Liver (tissue), 3 donors: ENCODE results near the gene ATP10A.

Experiments
- EGR1 ChIP-seq, 2 donors: IDR thresholded peaks; 2 replicates each; pipeline ENCODE4 v1.6.1; 2016 to 2018; ENCODE audit warnings: antibody characterized with exemption in 2 of 2, low read depth in 2 of 2
- GABPA ChIP-seq, 2 donors: IDR thresholded peaks in 1 of 2; conservative IDR thresholded peaks in 1 of 2; 2 replicates each; pipeline ENCODE4 v1.6.1; 2016; ENCODE audit warnings: antibody characterized with exemption in 2 of 2, mild to moderate bottlenecking in 1 of 2, moderate library complexity in 1 of 2
- SP1 ChIP-seq: IDR thresholded peaks from 2 replicates; pipeline ENCODE4 v1.6.1; 2018; ENCODE audit warnings: antibody characterized with exemption, mild to moderate bottlenecking
- TF ChIP-seq, protein P1 (sequence below): IDR thresholded peaks from 2 replicates; pipeline ENCODE4 v1.6.1; 2016; ENCODE audit warnings: antibody characterized with exemption, mild to moderate bottlenecking
- TF ChIP-seq, protein P2 (sequence below): fragments of 150-350 bp; IDR thresholded peaks from 2 replicates; pipeline ENCODE4 v1.5.1; 2017; ENCODE audit warnings: improper control_type of control experiment, low read depth, low read length; ENCODE audit not compliant: missing input control
- TF ChIP-seq, protein P3 (sequence below): IDR thresholded peaks from 2 replicates; pipeline ENCODE4 v1.6.1; 2016; ENCODE audit warnings: antibody characterized with exemption
- donor health status: healthy.
- donor health status: healthy.

DNA sequence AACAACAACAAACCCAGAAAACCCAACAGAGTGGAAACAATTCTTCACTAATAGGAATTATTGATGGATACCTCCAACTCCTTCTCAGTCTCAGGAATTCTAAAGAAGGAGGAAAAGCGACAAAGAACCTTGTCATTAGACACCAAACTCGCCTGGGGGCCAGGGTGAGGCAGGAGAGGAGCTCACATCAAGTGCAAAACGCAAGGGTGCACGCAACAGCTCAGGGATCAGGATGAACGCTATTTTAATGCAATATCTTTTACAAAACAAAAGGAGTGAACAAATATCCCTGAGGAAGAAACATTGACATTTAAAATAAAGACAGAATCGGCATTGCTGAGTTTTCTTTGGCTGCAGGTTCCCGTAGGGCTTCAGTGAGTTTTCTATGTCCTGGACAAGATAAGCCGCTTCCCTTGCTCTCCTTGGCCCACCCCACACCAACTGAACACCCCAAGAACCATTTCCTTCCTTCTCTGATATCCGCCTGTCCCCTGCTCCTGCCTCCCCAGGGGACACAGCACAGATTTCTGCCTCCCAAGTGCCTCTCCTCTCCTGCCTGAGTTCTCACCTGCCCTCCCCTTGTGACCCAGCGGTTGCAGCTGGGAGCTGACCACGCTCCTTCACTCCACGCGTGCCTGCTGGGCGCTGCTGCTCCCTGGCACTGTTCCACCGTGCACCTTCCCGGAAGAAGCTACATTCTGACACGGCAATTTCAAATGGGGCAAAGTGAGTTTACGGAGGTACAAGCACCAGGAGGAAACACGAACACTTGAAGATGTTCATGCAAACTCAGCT, 63.0 kb downstream of the ATP10A start:
- TF ChIP-seq, protein P1, sequence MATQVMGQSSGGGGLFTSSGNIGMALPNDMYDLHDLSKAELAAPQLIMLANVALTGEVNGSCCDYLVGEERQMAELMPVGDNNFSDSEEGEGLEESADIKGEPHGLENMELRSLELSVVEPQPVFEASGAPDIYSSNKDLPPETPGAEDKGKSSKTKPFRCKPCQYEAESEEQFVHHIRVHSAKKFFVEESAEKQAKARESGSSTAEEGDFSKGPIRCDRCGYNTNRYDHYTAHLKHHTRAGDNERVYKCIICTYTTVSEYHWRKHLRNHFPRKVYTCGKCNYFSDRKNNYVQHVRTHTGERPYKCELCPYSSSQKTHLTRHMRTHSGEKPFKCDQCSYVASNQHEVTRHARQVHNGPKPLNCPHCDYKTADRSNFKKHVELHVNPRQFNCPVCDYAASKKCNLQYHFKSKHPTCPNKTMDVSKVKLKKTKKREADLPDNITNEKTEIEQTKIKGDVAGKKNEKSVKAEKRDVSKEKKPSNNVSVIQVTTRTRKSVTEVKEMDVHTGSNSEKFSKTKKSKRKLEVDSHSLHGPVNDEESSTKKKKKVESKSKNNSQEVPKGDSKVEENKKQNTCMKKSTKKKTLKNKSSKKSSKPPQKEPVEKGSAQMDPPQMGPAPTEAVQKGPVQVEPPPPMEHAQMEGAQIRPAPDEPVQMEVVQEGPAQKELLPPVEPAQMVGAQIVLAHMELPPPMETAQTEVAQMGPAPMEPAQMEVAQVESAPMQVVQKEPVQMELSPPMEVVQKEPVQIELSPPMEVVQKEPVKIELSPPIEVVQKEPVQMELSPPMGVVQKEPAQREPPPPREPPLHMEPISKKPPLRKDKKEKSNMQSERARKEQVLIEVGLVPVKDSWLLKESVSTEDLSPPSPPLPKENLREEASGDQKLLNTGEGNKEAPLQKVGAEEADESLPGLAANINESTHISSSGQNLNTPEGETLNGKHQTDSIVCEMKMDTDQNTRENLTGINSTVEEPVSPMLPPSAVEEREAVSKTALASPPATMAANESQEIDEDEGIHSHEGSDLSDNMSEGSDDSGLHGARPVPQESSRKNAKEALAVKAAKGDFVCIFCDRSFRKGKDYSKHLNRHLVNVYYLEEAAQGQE = no peak
- TF ChIP-seq, protein P2, sequence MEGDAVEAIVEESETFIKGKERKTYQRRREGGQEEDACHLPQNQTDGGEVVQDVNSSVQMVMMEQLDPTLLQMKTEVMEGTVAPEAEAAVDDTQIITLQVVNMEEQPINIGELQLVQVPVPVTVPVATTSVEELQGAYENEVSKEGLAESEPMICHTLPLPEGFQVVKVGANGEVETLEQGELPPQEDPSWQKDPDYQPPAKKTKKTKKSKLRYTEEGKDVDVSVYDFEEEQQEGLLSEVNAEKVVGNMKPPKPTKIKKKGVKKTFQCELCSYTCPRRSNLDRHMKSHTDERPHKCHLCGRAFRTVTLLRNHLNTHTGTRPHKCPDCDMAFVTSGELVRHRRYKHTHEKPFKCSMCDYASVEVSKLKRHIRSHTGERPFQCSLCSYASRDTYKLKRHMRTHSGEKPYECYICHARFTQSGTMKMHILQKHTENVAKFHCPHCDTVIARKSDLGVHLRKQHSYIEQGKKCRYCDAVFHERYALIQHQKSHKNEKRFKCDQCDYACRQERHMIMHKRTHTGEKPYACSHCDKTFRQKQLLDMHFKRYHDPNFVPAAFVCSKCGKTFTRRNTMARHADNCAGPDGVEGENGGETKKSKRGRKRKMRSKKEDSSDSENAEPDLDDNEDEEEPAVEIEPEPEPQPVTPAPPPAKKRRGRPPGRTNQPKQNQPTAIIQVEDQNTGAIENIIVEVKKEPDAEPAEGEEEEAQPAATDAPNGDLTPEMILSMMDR = no peak
- TF ChIP-seq, protein P3, sequence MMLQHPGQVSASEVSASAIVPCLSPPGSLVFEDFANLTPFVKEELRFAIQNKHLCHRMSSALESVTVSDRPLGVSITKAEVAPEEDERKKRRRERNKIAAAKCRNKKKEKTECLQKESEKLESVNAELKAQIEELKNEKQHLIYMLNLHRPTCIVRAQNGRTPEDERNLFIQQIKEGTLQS = no peak
- TF ChIP-seq SP1 = no peak
- no peak for TF ChIP-seq EGR1 (IDR thresholded peaks at IDR 0.05; ENCODE audit: low read depth in 2 of 2)
- no peak for TF ChIP-seq GABPA (IDR thresholded peaks at IDR 0.05 in 1 of 2, conservative IDR thresholded peaks at IDR 0.05 in 1 of 2)
